GM21576 (cell line): ENCODE measurements around the gene CDH4.

Source experiments
- ATAC-seq: cut with Tn5 transposase; IDR thresholded peaks from one replicate; pipeline ENCODE4 v1.9.1; 2021; ENCODE audit warnings: mild to moderate bottlenecking, moderate library complexity; ENCODE audit not compliant: unreplicated experiment

Gene CDH4

DNA sequence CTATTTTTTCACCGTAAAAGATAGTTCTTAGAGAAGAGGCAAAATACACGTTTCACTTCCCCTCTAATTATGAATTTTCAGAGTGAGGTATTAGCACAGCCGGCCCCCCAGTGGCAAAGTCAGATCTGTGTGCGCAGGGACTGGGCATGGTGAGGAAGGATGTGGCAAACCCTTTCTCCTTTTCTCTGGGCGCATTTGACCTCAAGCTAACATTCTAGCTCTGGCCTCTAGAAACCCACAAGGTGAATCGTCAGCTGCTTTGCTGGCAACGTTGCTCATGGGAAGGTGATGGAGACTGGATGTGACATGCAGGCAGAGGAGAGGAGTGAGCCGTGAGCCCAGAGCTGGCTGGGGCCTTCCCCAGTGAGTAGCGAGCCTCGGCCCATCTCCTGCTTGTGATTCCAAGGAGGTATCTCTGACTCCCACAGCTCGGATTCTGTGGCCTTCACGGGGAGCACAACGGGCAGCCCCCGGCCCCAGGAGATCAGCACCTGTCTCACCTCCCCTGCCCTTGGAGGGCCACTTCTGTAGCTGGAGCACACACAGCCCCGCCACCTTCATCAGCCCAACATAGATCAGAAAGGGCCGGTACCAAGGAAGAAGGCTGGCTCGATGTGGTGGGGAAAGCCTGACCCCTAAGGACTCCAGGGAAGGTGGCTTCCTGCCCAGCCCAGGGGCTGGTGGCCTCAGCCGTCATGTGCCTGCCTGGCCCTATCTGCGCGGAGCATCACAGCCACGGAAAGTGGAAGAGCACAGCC is 660.8 kb downstream of the CDH4 start:
- ATAC-seq: peak; percentile 83

GRCh38 chr20:61913423-61914225 is 661.6 kb downstream of the CDH4 start:
- no peak for ATAC-seq

DNA sequence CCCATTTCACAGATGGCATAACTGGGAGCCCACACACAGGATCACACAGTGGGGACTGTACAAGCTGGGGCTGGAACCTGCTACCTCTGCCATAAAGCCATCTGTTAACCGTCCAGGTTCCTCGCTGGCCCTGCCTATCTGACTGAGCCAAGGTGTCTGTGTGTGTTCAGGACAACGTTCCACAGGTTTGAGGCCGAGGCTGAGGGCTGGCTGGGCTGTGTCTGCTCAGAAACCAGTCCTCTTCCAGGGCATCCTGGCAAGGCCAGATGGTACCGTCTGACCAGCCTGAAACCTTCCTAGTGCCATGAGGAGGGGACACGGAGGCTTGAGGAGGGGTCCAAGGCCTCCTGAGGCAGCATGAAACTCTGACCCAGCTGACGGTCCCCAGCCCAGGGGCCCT is 663.0 kb downstream of the CDH4 start:
- ATAC-seq: no peak

DNA sequence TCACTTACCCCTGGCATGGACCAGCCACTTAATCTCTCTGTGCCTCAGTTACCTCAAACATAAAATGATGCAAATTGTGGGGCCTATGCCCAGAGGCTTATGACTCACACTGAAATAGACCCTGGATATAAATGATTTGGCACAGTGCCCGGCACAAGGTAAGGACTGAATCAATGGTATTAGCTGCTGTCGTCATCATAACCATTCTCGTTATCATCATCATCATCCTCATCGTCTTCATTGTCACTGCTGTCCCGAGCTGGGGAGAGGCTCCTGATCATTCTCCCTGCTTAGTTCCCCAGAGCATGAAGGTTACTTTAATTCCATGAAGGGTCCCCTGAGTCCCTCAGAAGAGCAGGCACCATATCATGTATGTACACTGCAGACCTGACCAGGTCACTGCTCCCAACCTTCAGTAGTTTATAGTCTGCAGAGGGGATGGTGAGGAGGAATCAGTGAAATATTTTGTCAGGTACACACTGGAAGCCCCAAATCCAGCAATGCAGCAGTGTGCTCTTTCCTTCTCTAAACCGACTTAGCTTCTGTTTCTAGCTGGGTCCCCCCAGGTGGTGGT is 664.3 kb downstream of the CDH4 start:
- no peak for ATAC-seq

DNA sequence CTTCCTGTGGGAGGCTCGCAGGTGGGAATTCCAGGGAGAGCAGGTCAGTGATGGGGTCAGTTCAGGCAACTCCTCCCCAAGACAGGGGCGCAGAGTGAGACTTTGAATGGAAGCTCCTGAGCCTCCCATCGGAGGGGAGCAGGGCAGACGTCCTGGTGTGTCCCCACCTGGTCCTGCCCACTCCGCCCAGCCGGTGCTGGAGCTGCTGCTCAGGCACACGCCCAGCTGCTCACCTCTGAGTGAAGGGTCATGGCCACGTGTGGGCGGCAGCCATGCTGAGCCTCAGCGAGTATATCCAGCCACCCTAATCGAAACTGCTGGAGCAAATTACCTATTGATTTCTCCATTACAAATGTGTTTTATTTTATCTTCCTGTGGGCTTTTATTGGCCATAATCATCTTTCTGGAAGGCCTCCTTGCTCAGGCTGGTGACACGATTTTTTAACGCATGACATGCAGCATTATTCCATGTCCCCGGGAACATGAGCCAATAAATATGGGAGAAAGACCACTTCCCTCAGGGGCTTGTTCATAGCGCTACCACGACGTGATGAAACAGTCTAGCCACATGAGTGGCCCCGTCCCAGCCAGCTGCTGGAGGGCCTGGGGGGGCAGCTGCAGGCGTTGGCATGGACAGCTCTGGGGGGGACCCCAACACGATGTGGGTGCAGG is 665.5 kb downstream of the CDH4 start:
- no peak for ATAC-seq

- no peak for ATAC-seq
These were observed 666.5 kb downstream of the CDH4 start for GRCh38 chr20:61918548-61918947.

GRCh38 chr20:61919239-61919638 is 667.2 kb downstream of the CDH4 start:
- ATAC-seq: no peak

GRCh38 chr20:61919675-61920365 is 667.8 kb downstream of the CDH4 start:
- ATAC-seq: no peak

DNA sequence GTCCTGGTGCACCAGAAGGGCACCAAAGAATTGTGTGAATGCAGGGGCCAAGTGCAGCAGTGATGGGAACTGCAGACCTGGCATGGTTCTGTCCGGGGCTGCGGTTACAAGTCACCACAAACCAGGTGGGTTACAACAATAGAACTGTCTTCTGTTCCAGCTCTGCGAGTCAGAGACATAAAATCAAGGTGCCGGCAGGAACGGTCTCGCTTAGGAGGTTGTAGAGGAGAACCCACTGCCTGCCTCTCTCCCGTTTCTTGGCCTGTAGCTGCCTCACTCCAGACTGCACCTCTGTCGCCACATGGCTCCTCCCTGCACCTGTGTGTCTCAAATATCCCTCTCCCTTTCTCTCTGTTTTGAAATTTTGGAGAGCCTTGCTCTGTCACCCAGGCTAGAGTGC is 670.4 kb downstream of the CDH4 start:
- ATAC-seq: no peak

- no peak for ATAC-seq
These were observed 670.9 kb downstream of the CDH4 start for GRCh38 chr20:61922936-61923335.

DNA sequence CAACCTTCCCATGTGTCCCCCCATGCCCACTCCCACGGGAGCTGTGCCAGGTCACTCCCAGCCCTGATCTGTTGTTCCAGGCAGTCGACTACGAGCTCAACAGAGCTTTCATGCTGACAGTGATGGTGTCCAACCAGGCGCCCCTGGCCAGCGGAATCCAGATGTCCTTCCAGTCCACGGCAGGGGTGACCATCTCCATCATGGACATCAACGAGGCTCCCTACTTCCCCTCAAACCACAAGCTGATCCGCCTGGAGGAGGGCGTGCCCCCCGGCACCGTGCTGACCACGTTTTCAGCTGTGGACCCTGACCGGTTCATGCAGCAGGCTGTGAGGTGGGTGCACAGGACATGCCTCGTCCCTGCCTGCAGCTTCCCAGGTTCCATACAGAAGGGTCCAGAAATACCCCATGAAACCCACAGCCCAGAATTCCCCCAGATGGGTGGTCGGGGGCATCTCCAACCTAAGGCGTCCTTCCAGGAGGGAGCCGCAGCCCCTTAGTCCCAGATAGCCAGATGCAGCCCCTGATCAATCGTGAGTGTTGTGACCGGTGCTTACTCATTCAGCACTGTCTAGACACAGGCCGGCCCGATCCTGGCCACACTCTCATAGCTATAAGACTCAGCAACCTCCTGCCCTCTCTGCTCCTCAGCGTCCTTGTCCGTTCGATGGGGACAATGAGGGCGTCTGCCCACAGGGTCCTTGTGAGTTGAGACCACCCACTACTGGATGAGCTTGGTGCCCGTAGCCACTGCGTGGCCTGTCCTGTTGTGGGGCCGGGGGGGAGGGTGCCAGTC is 671.5 kb downstream of the CDH4 start:
- no peak for ATAC-seq

GRCh38 chr20:61924211-61924857 is 672.3 kb downstream of the CDH4 start:
- no peak for ATAC-seq

- ATAC-seq: no peak
These were observed 672.9 kb downstream of the CDH4 start for GRCh38 chr20:61924858-61925554.

DNA sequence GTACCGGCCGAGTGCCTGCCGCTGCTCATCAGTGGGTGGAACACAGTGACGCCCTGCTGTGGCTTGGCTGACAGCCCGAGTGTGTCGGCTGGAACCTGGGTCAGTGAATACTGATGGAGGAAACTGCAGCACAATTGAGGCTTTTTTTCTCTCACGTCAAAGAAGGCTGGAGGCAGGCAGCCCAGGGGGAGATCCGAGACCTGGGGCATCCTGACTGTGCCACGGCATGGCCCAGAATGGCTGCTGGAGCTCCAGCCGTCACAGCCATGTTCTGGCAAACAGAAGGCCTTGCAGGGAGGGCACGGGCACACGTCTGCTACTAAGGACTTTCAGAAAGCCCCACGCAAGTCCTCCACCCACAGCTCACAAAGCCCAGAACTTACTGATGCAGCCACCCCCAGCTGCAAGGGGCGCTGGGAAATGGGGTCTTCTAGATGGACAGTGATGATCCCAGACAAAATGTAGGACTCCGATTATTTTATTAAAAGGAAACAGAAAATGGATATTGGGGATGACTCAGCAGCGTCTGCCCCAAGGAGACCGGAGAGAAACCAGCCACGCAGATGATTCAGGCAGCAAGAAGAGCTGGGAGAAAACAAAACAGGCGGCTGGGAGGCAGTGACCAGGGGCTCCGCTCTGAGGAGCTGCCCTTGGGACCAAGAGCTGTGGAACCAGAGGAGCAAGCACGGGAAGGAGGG is 673.6 kb downstream of the CDH4 start:
- no peak for ATAC-seq

GRCh38 chr20:61926253-61926613 is 674.2 kb downstream of the CDH4 start:
- no peak for ATAC-seq

GRCh38 chr20:61926796-61927192 is 674.7 kb downstream of the CDH4 start:
- no peak for ATAC-seq

DNA sequence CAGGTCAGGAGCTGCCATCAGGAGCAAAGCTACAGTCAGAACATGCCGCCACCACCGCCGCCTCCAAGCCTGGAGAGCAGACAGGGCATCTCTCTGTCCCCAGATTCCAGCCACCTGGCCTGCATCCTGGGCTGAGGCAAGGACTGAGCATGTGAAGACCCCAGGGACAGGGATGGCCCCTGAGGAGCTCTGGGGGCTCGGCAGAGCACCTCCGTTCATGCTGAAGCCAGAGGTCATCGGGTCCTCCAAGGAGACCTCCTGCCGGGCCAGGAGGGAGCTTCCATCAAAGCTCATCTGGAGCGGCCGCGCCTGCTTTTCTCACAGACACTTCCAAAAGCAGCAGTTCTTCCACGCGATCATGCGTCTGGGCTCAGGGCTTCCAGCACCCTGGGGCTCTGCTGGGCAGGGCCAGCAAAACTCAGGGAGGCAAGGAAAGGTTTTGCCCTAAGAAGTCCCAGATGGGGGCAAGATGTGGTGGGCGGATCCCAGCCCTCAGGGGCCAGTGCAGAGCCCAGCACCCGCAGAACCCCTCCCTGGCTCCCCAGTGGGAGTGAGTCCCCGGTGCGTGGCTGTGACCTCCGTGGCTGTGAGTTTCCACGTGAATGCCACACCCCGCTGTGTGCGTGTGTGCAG is 675.2 kb downstream of the CDH4 start:
- no peak for ATAC-seq
